PC-3 (cell line): Measurements from ENCODE around the gene MCU.

ENCODE experiments used
- EZH2phosphoT487 ChIP-seq: fragments of 300-600 bp; sonication (generic); IDR thresholded peaks from 2 replicates; pipeline ENCODE4 v1.6.1; 2018; ENCODE audit warnings: mild to moderate bottlenecking, antibody characterized with exemption, low read length, borderline replicate concordance
- TF ChIP-seq, protein P1 (sequence below): fragments of 300-600 bp; sonication (generic); conservative IDR thresholded peaks from 2 replicates; pipeline ENCODE4 v1.5.1; 2017; ENCODE audit warnings: antibody characterized with exemption, low read depth, mild to moderate bottlenecking, low read length

DNA sequence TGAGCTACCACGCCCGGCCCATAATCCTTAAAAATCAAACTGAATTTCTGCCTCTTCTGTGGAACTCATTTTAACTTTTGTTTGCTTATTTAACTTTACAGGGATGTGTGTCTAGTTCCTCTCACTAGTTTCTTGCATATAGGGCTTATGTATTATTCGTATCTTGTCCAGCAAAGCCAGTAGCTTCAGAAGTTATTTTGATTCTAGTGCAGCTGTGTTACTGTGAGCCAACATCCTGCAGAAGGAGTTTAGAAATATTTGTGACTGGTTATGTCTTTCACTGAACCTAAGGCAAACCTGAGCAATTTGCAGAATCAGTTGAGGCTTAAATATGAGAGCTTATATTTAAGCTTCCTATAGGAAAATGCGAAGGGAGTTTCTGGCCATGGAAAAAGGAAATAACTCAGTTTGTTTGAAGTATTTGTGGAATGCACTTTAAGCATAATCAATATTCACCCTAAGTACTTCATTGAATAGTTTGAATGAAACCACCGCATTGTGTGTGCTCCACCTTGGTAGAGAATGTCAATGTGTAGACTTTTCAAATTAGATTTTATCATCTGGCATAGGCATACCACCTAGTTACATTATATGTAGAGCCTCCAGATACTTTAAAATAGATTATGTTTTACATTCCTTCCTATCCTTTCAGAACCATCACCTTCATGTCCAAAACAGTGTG lies 90.8 kb downstream of the MCU start:
- TF ChIP-seq, protein P1, sequence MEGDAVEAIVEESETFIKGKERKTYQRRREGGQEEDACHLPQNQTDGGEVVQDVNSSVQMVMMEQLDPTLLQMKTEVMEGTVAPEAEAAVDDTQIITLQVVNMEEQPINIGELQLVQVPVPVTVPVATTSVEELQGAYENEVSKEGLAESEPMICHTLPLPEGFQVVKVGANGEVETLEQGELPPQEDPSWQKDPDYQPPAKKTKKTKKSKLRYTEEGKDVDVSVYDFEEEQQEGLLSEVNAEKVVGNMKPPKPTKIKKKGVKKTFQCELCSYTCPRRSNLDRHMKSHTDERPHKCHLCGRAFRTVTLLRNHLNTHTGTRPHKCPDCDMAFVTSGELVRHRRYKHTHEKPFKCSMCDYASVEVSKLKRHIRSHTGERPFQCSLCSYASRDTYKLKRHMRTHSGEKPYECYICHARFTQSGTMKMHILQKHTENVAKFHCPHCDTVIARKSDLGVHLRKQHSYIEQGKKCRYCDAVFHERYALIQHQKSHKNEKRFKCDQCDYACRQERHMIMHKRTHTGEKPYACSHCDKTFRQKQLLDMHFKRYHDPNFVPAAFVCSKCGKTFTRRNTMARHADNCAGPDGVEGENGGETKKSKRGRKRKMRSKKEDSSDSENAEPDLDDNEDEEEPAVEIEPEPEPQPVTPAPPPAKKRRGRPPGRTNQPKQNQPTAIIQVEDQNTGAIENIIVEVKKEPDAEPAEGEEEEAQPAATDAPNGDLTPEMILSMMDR, result no peak
- TF ChIP-seq EZH2phosphoT487, result no peak
